Smooth muscle cell (in vitro differentiated cells): ENCODE measurements around the gene NAV2. TPM values are rescaled to one million over a fixed set of nuclear protein-coding genes. Genes with fewer than 3 reads are reported as not detected.

Experiments used
- DNase-seq: peaks from one replicate; lab custom pipeline; 2025; ENCODE audit not compliant: unreplicated experiment; lab: John Stamatoyannopoulos, UW
- H2AFZ ChIP-seq: fragments of 200-600 bp; sonication (generic); 2 replicates; pipeline ENCODE4 v1.6.0; 2016; ENCODE audit warnings: antibody characterized with exemption, low read depth, mild to moderate bottlenecking
- H3F3A ChIP-seq: fragments of 200-600 bp; sonication (generic); 2 replicates; pipeline ENCODE4 v1.6.0; 2017; ENCODE audit warnings: antibody characterized with exemption, low read depth
- H3K27ac ChIP-seq: fragments of 200-600 bp; sonication (generic); 2 replicates; pipeline ENCODE4 v1.5.1; 2016; ENCODE audit warnings: low read depth, mild to moderate bottlenecking
- H3K27me3 ChIP-seq: fragments of 200-600 bp; sonication (generic); 2 replicates; pipeline ENCODE4 v1.6.1; 2016; ENCODE audit warnings: low read depth, mild to moderate bottlenecking
- H3K36me3 ChIP-seq: fragments of 200-600 bp; sonication (generic); 2 replicates; pipeline ENCODE4 v1.5.1; 2016; ENCODE audit warnings: low read depth
- H3K4me1 ChIP-seq: fragments of 200-600 bp; sonication (generic); 2 replicates; pipeline ENCODE4 v1.5.1; 2016; ENCODE audit warnings: low read depth
- H3K4me2 ChIP-seq: fragments of 200-600 bp; sonication (generic); 2 replicates; pipeline ENCODE4 v1.6.0; 2016; ENCODE audit warnings: mild to moderate bottlenecking
- H3K4me3 ChIP-seq: fragments of 200-600 bp; sonication (generic); 2 replicates; pipeline ENCODE4 v1.5.1; 2016; ENCODE audit warnings: mild to moderate bottlenecking
- H3K79me2 ChIP-seq: fragments of 200-600 bp; sonication (generic); 2 replicates; pipeline ENCODE4 v1.6.0; 2016; ENCODE audit warnings: low read depth, mild to moderate bottlenecking
- H3K9ac ChIP-seq: fragments of 200-600 bp; sonication (generic); 2 replicates; pipeline ENCODE4 v1.6.0; 2016; ENCODE audit warnings: low read depth
- H3K9me3 ChIP-seq: fragments of 200-600 bp; sonication (generic); replicated peaks from 2 replicates; pipeline ENCODE4 v1.5.1; 2016; ENCODE audit warnings: low read depth
- H4K20me1 ChIP-seq: fragments of 200-600 bp; sonication (generic); 2 replicates; pipeline ENCODE4 v1.6.0; 2016; ENCODE audit warnings: low read depth
- WGBS: methylation state at CpG from one replicate; pipeline ENCODE4 v1.1.7; 2016; ENCODE audit warnings: low lambda C conversion rate; 5-methylcytosine and 5-hydroxymethylcytosine counted together
- polyA plus RNA-seq: library from polyadenylated mRNA; unstranded; fragments of >200 nt; fragmentation: Nextera tagmentation; extraction: Ambion mirVana; gene quantifications from 2 replicates; pipeline ENCODE4 v1.2.1, GENCODE V29; 2016
- total RNA-seq: library from RNA; depleted of rRNA; stranded (reverse); fragments of >200 nt; gene quantifications from 2 replicates; pipeline ENCODE4 v1.2.3, GENCODE V29; 2014
- TF ChIP-seq, protein P1 (sequence below): fragments of 200-600 bp; sonication (generic); IDR thresholded peaks from 2 replicates; pipeline ENCODE4 v1.5.1; 2017; ENCODE audit warnings: borderline replicate concordance, mild to moderate bottlenecking, antibody characterized with exemption; ENCODE audit not compliant: insufficient read depth, poor library complexity, severe bottlenecking

NAV2 gene
- total and polyA plus RNA-seq, 2 experiments from 2014 or later: 14.1 to 67.5 TPM

DNA sequence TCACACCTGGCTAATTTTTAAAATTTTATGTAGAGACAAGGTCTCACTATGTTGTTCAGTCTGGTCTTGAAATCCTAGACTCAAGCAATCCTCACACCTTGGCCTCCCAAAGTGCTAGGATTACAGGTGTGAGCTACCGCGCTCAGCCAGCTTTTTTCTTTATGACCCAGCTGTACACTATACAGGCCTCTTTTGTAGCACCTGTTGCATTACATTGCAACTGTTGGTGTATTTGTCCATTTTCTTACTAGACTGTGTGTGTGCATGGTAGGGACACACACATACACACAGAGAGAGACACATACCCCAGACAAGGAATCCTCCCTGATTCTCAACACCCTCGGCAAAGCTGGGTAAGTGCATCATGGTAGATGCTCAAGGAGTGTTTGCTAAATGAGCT is 61.7 kb downstream of the NAV2 start:
- TF ChIP-seq, protein P1, sequence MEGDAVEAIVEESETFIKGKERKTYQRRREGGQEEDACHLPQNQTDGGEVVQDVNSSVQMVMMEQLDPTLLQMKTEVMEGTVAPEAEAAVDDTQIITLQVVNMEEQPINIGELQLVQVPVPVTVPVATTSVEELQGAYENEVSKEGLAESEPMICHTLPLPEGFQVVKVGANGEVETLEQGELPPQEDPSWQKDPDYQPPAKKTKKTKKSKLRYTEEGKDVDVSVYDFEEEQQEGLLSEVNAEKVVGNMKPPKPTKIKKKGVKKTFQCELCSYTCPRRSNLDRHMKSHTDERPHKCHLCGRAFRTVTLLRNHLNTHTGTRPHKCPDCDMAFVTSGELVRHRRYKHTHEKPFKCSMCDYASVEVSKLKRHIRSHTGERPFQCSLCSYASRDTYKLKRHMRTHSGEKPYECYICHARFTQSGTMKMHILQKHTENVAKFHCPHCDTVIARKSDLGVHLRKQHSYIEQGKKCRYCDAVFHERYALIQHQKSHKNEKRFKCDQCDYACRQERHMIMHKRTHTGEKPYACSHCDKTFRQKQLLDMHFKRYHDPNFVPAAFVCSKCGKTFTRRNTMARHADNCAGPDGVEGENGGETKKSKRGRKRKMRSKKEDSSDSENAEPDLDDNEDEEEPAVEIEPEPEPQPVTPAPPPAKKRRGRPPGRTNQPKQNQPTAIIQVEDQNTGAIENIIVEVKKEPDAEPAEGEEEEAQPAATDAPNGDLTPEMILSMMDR: no peak
- WGBS: 95% methylated on average over 3 of the region's 3 CpGs
- Histone ChIP-seq H3K4me1 (peaks cover 50% of the 10 kb centered on the region), H2AFZ (no peak overlapping the region), H3K79me2 (peaks cover 1% of the 10 kb centered on the region), H3K27me3 (no peaks in the 10 kb centered on the region), H3K9me3 (no peaks in the 10 kb centered on the region), H3F3A (peaks cover 12% of the 10 kb centered on the region), H3K27ac (no peak overlapping the region), H3K9ac (no peak overlapping the region), H3K36me3 (no peaks in the 10 kb centered on the region), H3K4me3 (no peak overlapping the region), H4K20me1 (no peaks in the 10 kb centered on the region), H3K4me2 (no peak overlapping the region)
- DNase-seq: no peak

DNA sequence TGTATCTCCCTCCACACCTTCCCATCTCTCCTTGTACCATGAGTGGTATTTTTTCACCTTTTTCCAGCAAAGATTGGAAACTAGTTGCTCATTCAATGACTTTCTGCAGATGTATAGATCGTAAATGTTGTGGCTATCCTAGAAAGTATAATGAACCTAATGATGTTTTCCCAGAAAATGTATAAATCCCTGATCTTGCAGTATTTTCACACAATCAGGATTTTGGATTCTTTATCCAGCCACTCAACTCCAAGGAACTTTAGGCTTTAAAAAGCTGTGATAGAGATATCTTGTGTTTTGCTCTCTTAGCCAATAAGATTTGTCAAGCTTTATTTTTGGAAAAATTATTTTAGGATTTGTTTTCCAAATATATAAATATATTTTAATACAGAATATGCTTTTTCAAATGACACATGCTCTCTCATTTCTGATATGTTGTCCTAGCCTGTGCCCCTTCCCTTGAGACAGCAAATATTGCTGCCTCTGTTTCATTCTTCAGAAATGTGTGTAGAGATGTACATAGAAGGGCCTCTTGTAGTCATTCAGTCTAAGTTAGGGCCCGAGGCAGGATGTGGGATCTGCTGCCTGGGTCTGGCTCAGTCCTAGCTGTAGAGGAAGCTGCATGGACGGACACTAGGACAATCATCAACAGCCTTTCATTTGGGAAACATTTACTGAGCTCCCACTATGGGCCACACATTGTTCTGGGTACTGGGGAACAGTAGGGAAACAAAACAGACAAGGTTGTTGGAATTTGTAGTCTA is 62.4 kb downstream of the NAV2 start:
- H3K9ac ChIP-seq: no peak overlapping the region
- peaks cover 50% of the 10 kb centered on the region for H3K4me1 ChIP-seq
- no peak overlapping the region for H3K4me3 ChIP-seq
- peak overlapping the region; percentile 58 for H3K4me2 ChIP-seq
- TF ChIP-seq, protein P1: no peak
- peaks cover 12% of the 10 kb centered on the region for H3F3A ChIP-seq
- H3K27ac ChIP-seq: peak overlapping the region; percentile 7
- no peaks in the 10 kb centered on the region for H4K20me1 ChIP-seq
- 58% methylated on average over 3 of the region's 3 CpGs for WGBS
- H2AFZ ChIP-seq: no peak overlapping the region
- H3K79me2 ChIP-seq: peaks cover 4% of the 10 kb centered on the region
- H3K9me3 ChIP-seq: no peaks in the 10 kb centered on the region
- H3K36me3 ChIP-seq: no peaks in the 10 kb centered on the region
- no peaks in the 10 kb centered on the region for H3K27me3 ChIP-seq
- no peak for DNase-seq

GRCh38 chr11:19775622-19776021 is 63.0 kb downstream of the NAV2 start:
- 95% methylated on average over 4 of the region's 4 CpGs for WGBS
- peaks cover 50% of the 10 kb centered on the region for H3K4me1 ChIP-seq
- no peaks in the 10 kb centered on the region for H3K9me3 ChIP-seq
- no peak overlapping the region for H3K9ac ChIP-seq
- H3K27ac ChIP-seq: peak overlapping the region; percentile 7
- H3K27me3 ChIP-seq: no peaks in the 10 kb centered on the region
- no peak overlapping the region for H3K4me3 ChIP-seq
- peaks cover 12% of the 10 kb centered on the region for H3F3A ChIP-seq
- H3K36me3 ChIP-seq: no peaks in the 10 kb centered on the region
- TF ChIP-seq, protein P1: no peak
- no peak overlapping the region for H3K4me2 ChIP-seq
- no peak for DNase-seq
- peaks cover 10% of the 10 kb centered on the region for H3K79me2 ChIP-seq
- no peaks in the 10 kb centered on the region for H4K20me1 ChIP-seq
- H2AFZ ChIP-seq: no peak overlapping the region

DNA sequence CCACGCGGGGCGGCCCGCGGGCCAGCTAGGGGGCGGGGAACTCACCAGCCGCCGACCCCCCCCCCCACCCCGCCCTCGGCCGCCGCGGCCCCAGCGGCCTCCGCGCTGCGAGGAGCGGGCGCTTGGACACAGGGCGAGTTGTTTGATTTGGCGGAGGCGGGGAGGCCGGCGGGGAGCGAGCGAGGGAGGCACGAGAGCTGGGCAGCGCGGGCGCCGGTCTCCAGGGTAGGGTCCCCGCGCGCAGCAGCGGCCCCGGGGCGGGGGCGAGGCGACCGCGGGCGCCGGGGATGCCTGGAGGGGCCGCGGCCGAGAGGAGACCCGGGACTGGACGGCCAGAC is 64.4 kb downstream of the NAV2 start:
- Histone ChIP-seq H3K79me2 (peaks cover 12% of the 10 kb centered on the region), H3K4me3 (peak overlapping the region; percentile 68), H3K9me3 (no peaks in the 10 kb centered on the region), H3K4me1 (peaks cover 38% of the 10 kb centered on the region), H3K4me2 (peak overlapping the region; percentile 94), H3K27ac (no peak overlapping the region), H4K20me1 (no peaks in the 10 kb centered on the region), H2AFZ (peak overlapping the region; percentile 45), H3K27me3 (no peaks in the 10 kb centered on the region), H3K36me3 (no peaks in the 10 kb centered on the region), H3F3A (peaks cover 12% of the 10 kb centered on the region), H3K9ac (no peak overlapping the region)
- WGBS: 4% methylated on average over 4 of the region's 48 CpGs
- no peak for DNase-seq
- TF ChIP-seq, protein P1: no peak
